ENCODE results near the gene RFX8. TPM values are rescaled to one million over a fixed set of nuclear protein-coding genes. Genes with fewer than 3 reads are reported as not detected.

The RFX8 gene
- total RNA-seq, 4 donors from 2014 or later, result not detected

DNA sequence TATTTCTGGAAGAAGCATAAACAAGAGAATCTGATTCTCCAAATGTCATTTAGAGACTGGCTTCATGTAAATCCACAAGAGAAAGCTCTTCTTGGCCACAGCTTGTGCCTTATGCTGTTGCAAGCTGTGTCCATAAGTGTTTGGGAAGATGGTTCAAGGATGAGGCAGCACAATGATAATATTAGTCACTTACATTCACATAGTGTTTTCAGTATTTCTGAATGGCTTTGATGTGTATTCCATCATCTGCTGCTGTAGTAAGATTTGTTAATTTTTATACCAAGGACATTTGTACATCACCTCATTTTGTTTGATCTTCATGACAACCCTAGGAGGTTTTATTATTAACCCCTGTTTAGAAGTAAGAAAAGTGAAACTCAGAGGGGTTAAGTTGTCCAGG lies 117.5 kb downstream of the RFX8 start:
- Histone ChIP-seq H3K4me3 (no peak overlapping the region), H3K9me3 (no peaks in the 10 kb centered on the region), H3K36me3 (no peaks in the 10 kb centered on the region), H3K27me3 (no peaks in the 10 kb centered on the region), H3K27ac (no peak overlapping the region), H3K4me1 (no peaks in the 10 kb centered on the region)
- in situ Hi-C loops (cut with MboI; ENCODE audit: low pct_ligation_motif_present in 1 of 4, low pct_unique_long_range_greater_than_20kb in 1 of 4, low sequenced_read_pairs in 3 of 4) (no loop called here), intact Hi-C loops (cut with DNase I; ENCODE audit: low total_unique reads) (no loop called here)
- no peak for DNase-seq
- TF ChIP-seq POLR2AphosphoS5 (IDR thresholded peaks at IDR 0.05), result no peak
- no peak for TF ChIP-seq POLR2A (IDR thresholded peaks at IDR 0.05)
- TF ChIP-seq, protein P1, sequence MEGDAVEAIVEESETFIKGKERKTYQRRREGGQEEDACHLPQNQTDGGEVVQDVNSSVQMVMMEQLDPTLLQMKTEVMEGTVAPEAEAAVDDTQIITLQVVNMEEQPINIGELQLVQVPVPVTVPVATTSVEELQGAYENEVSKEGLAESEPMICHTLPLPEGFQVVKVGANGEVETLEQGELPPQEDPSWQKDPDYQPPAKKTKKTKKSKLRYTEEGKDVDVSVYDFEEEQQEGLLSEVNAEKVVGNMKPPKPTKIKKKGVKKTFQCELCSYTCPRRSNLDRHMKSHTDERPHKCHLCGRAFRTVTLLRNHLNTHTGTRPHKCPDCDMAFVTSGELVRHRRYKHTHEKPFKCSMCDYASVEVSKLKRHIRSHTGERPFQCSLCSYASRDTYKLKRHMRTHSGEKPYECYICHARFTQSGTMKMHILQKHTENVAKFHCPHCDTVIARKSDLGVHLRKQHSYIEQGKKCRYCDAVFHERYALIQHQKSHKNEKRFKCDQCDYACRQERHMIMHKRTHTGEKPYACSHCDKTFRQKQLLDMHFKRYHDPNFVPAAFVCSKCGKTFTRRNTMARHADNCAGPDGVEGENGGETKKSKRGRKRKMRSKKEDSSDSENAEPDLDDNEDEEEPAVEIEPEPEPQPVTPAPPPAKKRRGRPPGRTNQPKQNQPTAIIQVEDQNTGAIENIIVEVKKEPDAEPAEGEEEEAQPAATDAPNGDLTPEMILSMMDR (IDR thresholded peaks at IDR 0.05), result no peak
- no peak for TF ChIP-seq EP300 (IDR thresholded peaks at IDR 0.05; ENCODE audit: low read depth)

DNA sequence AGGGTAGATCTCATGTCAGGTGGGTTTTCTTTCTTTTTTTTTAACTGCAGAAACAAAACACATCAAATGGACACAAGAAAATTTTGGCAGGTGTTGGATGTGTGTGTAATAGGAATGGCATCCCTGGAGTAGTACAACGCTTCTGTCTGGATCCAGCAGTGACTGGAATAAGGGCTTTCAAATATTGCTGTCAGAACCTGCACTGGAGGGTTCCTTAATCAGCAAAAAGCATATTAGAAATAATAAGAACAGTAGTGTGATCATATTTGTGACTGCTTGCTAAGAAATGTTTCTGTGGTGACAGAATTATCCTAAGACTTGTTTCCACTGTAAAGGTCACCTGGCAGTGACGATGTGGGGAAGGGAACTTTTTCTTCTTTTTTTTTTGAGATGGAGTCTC lies 118.4 kb downstream of the RFX8 start:
- Histone ChIP-seq H3K4me1 (no peaks in the 10 kb centered on the region), H3K9me3 (no peaks in the 10 kb centered on the region), H3K27me3 (no peaks in the 10 kb centered on the region), H3K4me3 (no peak overlapping the region), H3K27ac (no peak overlapping the region), H3K36me3 (no peaks in the 10 kb centered on the region)
- TF ChIP-seq POLR2AphosphoS5 (IDR thresholded peaks at IDR 0.05) (no peak), POLR2A (IDR thresholded peaks at IDR 0.05) (no peak), EP300 (IDR thresholded peaks at IDR 0.05; ENCODE audit: low read depth) (no peak)
- TF ChIP-seq, protein P1 (IDR thresholded peaks at IDR 0.05), result no peak
- intact Hi-C loops (cut with DNase I; ENCODE audit: low total_unique reads), result no loop called here
- in situ Hi-C loops (cut with MboI; ENCODE audit: low pct_ligation_motif_present in 1 of 4, low pct_unique_long_range_greater_than_20kb in 1 of 4, low sequenced_read_pairs in 3 of 4), result no loop called here
- no peak for DNase-seq
- 67 to 73% methylated on average over 1 to 2 of the region's 2 CpGs for WGBS, 2 donors (ENCODE audit: low coverage in 1 of 2)

DNA sequence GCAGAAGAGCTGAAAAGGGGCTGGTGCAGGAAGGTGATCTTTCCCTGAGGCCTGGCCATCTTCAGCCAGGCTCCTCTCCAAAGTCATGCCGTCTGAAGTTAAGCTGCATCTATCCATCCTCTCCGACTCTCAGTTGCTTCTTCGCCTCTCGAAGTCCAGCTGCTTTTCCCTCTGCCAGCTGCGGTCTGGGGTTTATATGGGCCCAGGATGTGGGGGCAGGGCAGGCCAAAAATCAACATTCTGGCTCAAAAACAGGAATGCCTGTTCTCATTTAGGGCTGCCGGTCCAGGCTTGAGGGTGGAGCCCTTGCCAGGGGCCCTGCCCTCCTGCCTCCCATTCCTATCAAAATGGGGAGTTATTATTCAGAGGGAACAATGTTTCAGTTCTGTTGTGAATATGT lies 118.9 kb downstream of the RFX8 start:
- in situ Hi-C loops (cut with MboI; ENCODE audit: low pct_ligation_motif_present in 1 of 4, low pct_unique_long_range_greater_than_20kb in 1 of 4, low sequenced_read_pairs in 3 of 4), result no loop called here
- H3K27ac ChIP-seq, result no peak overlapping the region
- WGBS, 2 donors (ENCODE audit: low coverage in 1 of 2), result 68 to 83% methylated on average over 3 to 6 of the region's 6 CpGs

DNA sequence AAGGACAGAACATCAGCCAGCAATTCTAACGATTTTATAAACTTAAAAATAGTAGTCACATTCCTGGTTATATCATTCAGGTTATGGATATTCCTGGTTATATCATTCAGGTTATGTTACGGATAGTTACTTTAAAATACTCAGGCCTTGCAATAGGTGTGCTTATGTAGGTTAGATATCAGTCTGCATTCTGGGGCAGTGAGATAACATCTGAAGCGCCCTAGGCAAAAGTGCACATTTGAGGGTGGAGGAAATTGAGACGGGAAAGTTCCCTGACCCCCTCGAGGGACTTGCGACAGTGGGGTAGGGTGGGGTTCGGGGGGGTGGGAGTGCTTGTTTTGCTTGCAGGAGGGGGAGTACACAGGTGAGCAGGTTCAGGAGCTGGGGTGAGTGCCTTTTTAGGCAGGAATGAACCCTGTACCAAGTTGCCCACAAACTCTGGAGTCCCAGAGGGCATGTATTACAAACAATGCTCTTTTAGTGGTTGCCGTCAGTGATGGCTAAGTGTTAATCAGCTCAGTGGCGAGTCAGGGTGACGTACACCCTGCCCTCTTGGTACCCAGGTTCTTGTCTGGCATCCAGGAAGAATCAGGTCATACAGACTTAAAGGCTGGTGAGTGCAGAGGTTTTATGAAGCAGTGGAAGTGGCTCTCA lies 119.4 kb downstream of the RFX8 start:
- Histone ChIP-seq H3K27ac (no peak overlapping the region), H3K9me3 (no peaks in the 10 kb centered on the region), H3K4me1 (no peaks in the 10 kb centered on the region), H3K4me3 (no peak overlapping the region), H3K36me3 (no peaks in the 10 kb centered on the region), H3K27me3 (no peaks in the 10 kb centered on the region)
- no peak for DNase-seq
- TF ChIP-seq EP300 (IDR thresholded peaks at IDR 0.05; ENCODE audit: low read depth) (no peak), POLR2A (IDR thresholded peaks at IDR 0.05) (no peak), POLR2AphosphoS5 (IDR thresholded peaks at IDR 0.05) (no peak)
- TF ChIP-seq, protein P1 (IDR thresholded peaks at IDR 0.05), result no peak
- in situ Hi-C loops (cut with MboI; ENCODE audit: low pct_ligation_motif_present in 1 of 4, low pct_unique_long_range_greater_than_20kb in 1 of 4, low sequenced_read_pairs in 3 of 4), result no loop called here
- intact Hi-C loops (cut with DNase I; ENCODE audit: low total_unique reads), result no loop called here
- WGBS, 2 donors (ENCODE audit: low coverage in 1 of 2), result 76 to 87% methylated on average over 2 to 10 of the region's 10 CpGs

More for the DNA sequence above, 118.9 kb downstream of the RFX8 start:
- intact Hi-C loops (cut with DNase I; ENCODE audit: low total_unique reads), result no loop called here
- no peak for DNase-seq
- TF ChIP-seq EP300 (IDR thresholded peaks at IDR 0.05; ENCODE audit: low read depth) (no peak), POLR2A (IDR thresholded peaks at IDR 0.05) (no peak), POLR2AphosphoS5 (IDR thresholded peaks at IDR 0.05) (no peak)
- TF ChIP-seq, protein P1 (IDR thresholded peaks at IDR 0.05), result no peak
- Histone ChIP-seq H3K9me3 (no peaks in the 10 kb centered on the region), H3K36me3 (no peaks in the 10 kb centered on the region), H3K4me1 (no peaks in the 10 kb centered on the region), H3K27me3 (no peaks in the 10 kb centered on the region), H3K4me3 (no peak overlapping the region)

Data from transverse colon (tissue), 4 donors.